ENCODE measurements around the gene BAIAP3. TPM values are rescaled to one million over a fixed set of nuclear protein-coding genes. Genes with fewer than 3 reads are reported as not detected.
A peak's percentile ranks its signal among the peaks of the same experiment; 100 is the strongest.

The BAIAP3 gene
- total RNA-seq, 1 experiment from 2014 or later = 0.11 TPM

GRCh38 chr16:1333854-1334700, 632 bp downstream of the BAIAP3 start:
- no peak for DNase-seq (ENCODE audit: low read depth)

GRCh38 chr16:1334739-1335138, 1.3 kb downstream of the BAIAP3 start:
- DNase-seq (ENCODE audit: low read depth) = no peak

- no peak for DNase-seq (ENCODE audit: low read depth)
These were observed 1.9 kb downstream of the BAIAP3 start for GRCh38 chr16:1335211-1335971.

GRCh38 chr16:1335996-1336395, 2.6 kb downstream of the BAIAP3 start:
- peak; percentile 17 for DNase-seq (ENCODE audit: low read depth)

- no peak for DNase-seq (ENCODE audit: low read depth)
These were observed 3.2 kb downstream of the BAIAP3 start for GRCh38 chr16:1336619-1337018.

- DNase-seq (ENCODE audit: low read depth) = no peak
These were observed 4.0 kb downstream of the BAIAP3 start for GRCh38 chr16:1337486-1337885.

GRCh38 chr16:1338119-1338730, 4.8 kb downstream of the BAIAP3 start:
- peak; percentile 27 for DNase-seq (ENCODE audit: low read depth)

- no peak for DNase-seq (ENCODE audit: low read depth)
These were observed 5.6 kb downstream of the BAIAP3 start for GRCh38 chr16:1338855-1339675.

- DNase-seq (ENCODE audit: low read depth) = no peak
These were observed 7.5 kb downstream of the BAIAP3 start for GRCh38 chr16:1340730-1341494.

- no peak for DNase-seq (ENCODE audit: low read depth)
These were observed 8.3 kb downstream of the BAIAP3 start for GRCh38 chr16:1341495-1342420.

GRCh38 chr16:1342526-1343427, 9.3 kb downstream of the BAIAP3 start:
- DNase-seq (ENCODE audit: low read depth) = peak; percentile 98

- DNase-seq (ENCODE audit: low read depth) = peak; percentile 16
These were observed 10.2 kb downstream of the BAIAP3 start for GRCh38 chr16:1343428-1344242.

- DNase-seq (ENCODE audit: low read depth) = no peak
These were observed 11.1 kb downstream of the BAIAP3 start for GRCh38 chr16:1344499-1344898.

GRCh38 chr16:1345087-1345486, 11.6 kb downstream of the BAIAP3 start:
- DNase-seq (ENCODE audit: low read depth) = peak; percentile 41

GRCh38 chr16:1345651-1346421, 12.4 kb downstream of the BAIAP3 start:
- DNase-seq (ENCODE audit: low read depth) = no peak

- peak; percentile 40 for DNase-seq (ENCODE audit: low read depth)
These were observed 13.2 kb downstream of the BAIAP3 start for GRCh38 chr16:1346422-1347285.

All from Daoy (cell line).